Cerebellar cortex (tissue), 1 donor: ENCODE results near the gene MGMT.

Experiments used
- DNase-seq: peaks from one replicate; pipeline ENCODE4 v3.0.0-alpha.2; 2015; ENCODE audit warnings: low spot score

MGMT gene

DNA sequence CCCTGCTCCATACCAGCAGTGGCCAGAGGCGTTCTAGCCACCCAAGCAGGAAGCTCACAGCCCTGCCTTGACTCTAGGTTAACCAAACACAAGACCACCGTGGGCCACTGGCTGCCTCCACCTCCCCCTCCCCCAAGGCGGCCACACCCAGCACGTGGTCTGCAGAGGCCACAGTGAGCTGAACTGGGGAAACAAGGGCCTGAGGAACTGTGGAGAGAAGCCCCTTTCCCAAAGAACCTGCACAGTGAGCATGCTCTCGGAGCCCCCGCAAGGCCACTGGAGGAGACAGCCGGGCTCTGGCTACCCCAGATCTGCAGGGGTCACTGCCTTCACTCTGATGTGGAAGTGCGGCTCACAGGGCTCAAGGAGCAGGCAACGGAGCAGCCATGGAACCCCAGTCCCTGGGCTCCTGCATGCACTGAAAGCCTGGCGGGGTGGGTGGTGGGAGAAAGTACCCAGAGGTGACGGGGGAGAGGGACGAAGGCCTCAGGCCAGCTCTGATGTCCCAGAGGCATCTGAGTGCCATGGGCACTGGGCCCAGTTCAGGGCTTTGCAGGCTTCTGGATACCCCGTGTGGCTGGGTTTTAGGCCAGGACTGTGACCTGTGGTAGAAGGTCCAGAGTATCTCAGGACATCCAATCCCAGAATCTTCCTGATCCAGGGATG lies 307.8 kb downstream of the MGMT start:
- DNase-seq = no peak

DNA sequence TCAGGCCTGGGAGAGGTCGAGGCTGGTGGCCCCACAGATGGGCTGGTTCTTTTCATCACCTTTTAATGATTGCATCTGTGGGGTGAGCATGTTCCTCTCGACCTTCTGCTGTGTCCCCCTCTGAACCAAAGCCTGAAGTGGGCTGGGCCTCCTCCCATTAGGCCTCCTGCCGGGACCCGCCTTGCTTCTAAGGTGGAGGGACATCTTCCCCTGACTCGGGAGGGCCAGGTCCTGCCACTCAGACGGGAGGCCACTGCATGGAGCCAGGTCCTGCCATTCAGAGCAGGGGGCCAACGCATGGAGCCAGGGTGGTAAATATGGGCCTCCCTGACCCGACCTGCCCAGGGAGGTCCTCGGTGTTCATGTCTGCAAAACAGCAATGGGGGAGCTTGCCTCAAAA lies 308.6 kb downstream of the MGMT start:
- no peak for DNase-seq

DNA sequence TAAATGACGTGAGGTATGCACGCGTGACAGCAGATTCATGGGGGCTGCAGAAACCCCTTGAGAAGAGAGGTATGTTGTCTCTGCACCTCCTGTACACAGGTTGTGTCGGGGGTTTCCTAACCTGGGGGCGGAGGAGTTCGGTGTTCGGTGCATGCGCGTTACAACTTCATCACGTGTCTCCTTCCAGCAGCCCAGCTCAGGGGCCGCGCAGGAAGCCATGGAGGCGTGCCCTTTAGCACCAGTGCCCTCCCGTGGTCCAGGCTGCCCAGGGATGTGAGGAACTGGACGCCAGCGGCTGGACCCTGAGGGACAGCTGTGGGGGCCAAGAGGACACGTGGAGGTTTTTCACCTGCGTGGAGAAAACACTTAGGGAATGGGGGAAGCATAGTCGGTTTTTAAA lies 310.6 kb downstream of the MGMT start:
- no peak for DNase-seq

DNA sequence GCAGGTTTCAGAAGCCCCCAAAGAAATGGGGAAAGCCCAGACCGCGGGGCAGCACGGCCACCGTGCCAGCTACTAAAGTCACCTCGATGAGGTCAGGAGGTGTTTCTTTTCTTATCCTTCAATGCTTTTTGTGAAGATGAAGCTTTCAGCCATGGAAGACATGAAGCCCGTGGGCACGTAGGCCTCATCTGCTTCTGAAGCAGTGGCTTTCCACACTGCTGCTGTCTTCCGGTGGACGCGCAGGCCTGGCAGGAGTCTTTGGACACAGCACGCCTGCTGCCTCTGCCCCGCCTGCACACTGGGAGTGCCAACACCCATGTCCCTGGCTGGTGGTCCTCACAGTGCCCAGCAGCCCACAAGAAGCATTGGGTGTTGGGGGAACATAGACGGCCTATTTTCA lies 311.5 kb downstream of the MGMT start:
- no peak for DNase-seq

DNA sequence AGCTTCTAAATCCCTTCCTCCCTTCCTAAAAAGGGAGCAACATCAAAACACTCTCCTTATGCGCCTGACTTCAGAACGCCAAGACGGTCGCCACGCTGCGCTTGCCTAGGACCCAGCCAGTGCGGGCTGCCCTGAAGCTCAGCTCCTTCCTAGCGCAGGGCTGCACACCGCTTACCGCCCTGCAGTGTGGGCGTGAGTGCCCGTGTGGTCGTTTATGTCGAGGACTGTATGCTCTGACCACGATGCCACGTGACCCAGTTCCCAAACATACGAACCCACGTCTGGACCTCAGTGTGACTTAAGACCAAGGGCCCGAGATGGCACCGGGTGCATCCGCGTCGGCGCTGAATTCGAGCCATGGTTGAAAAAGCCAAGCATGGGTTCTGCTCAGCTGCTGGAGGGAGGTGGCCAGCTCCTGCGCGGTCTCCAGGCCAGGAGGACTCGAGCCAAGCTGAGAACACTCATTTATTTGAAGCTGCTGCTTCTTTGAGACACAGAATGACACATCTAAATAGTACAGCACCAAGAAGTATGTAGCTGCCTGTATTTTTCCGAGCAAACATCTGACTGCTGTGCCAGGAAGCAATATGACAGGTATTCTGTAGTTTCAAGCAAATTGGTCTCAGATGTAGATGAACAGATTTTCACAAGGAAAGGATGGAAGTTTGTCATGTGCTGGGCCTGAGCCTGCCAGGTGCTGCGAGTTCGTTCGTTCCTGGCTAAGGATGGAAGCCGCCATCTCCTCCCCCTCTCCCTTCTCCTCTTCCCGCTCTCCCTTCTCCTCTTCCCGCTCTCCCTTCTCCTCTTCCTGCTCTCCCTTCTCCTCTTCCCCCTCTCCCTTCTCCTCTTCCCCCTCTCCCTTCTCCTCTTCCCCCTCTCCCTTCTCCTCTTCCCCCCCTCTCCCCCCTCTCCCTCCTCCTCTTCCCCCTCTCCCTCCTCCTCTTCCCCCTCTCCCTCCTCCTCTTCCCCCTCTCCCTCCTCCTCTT lies 312.4 kb downstream of the MGMT start:
- DNase-seq = no peak

DNA sequence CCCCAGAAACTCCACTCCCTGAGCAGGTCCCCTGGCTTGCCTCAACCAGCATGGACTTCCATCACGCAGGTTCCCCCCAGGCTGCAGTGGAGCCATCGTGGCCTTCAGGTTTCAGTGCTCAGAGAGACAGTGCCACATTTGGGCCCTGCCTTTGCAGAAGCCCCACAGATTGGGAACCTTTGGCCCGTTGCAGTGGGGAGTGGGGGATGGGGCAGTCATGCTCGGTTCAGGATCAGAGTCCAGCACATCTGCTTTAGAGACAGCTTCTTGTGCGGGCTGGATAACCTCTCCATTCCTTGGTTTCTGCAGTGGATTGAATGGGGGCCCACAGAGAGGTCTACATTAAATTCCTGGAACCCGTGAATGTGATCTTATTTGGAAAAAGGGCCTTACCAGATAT lies 313.2 kb downstream of the MGMT start:
- DNase-seq = no peak

DNA sequence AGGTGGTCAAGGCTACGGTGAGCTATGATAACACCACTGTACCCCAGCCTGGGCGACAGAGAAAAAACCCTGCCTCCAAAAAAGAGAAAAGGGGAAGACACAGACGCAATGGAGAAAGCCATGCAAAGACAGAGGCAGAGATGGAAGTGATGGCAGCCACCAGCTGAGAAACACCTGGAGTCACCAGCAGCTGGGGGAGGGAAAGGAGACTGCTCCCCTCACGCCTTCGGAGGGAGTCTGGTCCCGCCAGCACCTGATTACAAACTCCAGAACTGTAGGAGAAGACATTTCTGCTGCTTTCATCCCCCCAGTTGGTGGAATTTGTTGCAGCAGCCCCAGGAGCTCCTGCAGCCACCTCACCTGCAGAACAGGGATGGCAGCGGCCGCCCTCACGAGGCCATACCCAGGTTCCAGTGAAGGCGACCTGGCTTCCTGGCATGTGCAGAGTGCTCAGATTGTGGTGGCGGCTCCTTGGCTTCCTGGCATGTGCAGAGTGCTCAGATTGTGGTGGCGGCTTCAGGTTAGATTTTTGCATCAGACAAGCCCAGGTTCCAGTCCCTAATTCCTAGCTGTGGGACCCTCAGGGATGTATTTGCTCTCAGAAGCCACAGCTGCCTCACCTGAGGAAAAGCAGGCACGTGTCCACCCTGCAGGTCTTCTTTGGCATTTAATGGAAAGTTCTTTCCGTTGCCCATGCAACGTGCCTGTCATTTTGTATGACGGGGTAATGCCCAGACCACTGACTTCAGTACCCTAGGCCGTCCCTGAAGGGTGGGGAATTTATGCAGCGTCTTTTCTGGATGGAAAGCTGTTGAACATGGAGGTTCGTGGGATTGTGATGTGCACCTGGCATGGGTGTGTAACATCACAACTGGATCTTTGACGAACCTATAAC lies 314.1 kb downstream of the MGMT start:
- no peak for DNase-seq

DNA sequence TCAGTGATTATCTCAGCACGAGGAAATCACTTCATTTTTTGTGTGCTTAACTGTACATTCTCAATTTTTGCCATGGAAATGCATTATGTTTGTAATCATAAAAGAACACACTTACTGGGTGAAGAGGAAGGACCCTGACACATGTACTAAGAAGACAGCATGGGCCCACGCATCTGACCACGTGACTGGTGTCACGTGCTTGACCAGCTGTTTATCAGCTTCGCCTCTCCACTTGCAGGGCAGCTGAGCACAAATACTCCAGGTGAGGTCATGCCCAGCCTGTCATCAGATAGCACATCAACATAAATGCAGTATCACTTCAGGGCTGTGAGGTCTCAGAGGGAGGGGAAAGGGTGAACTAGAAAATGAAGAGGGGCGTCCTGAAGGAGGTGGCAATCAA lies 317.2 kb downstream of the MGMT start:
- no peak for DNase-seq

DNA sequence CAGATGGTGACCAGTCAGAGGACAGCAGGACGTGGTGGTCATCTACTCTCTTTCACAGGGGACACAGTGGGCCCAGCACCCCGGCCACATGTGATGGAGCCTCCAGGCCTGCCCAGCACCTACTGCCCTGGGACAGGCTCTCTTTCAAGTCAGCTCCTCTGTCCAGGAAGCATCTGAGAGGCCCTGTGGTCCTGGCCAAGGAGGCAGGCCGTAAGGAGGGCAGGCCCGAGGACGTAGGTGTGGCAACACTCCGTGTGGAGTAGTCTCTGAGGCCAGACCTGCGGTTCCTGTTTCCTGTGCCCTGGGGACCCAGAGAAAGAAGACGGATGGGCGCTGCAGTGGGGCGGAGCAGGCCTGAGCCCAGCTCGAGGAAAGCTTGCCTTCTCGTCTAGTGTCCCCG lies 317.9 kb downstream of the MGMT start:
- DNase-seq = no peak

DNA sequence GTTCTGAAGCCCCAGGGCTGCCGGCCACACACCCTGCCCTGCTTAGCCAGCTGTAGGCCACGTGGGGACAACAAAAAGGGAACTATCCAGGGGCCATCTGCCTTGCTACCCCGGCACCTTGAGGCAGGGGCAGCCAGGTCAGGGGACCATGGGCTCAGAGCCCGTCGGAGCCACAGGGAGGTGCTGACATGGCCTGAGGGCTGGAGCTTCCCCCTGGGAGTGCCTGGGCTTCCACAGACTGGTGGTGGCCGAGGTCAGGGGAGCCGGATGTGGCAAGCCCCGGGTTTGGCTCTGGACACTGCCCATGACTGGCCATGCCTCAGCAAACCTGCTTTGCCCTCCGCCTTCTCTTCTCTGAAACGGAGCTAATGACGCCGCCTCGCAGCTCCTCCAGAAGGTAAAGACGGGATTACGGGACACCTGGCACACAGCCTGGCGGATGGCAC lies 318.5 kb downstream of the MGMT start:
- no peak for DNase-seq

DNA sequence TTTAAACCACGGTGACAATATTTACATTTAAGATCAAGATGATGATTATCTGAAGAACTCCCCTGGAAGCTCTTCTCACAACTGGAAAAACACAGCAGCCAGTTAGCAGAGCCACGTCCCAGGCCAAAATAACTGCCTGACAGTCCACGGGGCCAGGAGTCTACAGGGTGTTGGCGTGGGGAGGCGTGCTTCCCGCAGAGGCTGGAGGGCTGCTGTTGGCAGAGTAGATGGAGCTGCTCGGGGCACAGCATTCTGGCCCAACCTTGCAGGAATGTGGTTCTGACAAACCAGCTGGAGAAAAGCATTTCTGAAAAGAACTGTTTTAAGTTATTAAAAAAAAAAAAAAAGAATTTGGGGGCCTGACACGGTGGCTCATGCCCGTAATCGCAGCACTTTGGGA lies 319.2 kb downstream of the MGMT start:
- DNase-seq = no peak

DNA sequence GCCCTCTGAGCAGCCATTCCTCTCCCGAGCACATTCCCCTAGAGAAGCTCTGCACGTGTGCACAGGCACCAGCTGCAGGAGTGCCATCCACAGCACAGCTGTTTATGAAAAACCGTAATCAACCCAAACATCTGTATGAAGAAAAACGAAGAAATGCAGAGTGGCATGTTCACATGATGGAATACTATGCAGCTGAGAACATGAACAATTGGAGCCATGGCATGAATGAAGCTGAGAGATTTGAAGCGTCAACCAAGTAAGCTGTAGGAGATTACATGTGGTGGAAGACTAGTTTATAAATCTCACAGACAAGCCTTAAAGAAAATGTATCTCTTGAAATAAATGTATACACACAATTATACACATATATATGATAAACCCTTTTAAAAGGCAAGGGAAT lies 320.5 kb downstream of the MGMT start:
- DNase-seq = no peak

DNA sequence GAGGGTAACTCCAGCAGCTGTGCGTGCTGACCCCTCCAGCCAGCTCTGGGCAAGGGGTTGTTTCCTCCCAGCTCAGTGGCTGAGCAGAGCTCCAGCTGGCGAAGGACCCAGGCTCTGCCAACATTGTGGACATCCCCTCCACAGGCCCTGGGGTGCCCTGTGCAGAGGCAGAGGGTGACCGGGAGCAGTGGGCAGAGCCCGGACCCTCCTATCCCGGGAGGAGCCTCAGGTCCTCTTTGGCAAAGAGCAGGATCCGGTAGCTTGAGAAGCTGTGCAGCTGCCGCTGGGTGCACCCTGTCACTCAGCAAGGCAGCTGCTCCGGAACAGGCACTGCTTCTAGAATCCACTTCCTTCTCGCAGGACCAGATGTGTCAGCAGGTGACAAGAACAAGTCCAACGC lies 321.2 kb downstream of the MGMT start:
- no peak for DNase-seq

DNA sequence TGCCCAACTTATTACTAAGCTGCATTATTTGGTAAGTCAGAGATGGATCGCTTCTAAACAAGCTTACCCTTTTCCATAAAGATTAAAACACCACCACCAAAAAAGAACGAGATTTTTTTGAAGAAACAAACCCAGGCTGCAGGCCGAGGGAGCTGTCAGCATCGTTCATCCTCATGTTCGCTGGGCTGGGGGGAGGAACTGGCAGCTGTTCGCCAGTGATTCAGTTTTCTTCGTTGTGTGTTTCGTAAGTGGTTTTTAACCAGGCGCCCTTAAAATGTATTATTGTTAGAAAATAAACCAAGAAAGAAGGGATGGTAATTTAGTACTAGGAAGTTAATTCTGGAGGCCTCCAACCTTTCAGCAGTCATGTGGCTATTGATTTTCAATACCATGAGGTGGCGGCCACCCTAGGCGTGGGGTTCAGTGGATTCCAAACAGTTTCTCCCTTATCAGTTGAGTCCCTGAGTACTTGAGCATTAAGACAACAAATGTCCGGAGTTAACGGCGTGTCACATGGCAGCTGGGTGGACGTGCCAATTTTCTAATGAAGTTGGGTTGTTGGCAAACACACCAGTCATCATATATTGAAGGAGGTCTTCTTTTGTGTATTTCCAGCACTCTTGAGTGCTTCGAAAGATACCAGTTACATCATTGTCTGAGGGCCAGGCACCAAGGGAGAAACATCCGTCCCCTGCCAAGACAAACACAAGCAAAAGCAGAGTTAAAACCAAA lies 323.8 kb downstream of the MGMT start:
- no peak for DNase-seq

DNA sequence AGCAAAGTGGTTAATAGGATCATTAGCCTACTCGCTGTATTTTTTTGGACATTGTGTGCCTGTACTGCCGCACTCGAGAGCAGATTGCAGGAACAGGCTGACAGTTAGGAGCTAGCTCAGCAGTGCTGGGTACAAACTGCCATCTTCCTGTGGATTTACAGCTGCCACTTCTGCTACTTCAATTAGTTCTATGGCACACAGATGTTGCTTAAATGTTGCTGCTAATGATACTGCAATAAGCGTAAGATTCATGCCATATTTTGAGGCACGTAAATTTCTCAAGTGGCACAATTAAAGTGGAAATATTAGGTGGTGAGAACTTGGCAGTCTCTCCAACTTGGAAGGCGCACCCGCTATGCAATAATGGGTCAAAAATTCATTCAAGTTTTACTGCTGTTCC lies 325.1 kb downstream of the MGMT start:
- peak; percentile 3 for DNase-seq

DNA sequence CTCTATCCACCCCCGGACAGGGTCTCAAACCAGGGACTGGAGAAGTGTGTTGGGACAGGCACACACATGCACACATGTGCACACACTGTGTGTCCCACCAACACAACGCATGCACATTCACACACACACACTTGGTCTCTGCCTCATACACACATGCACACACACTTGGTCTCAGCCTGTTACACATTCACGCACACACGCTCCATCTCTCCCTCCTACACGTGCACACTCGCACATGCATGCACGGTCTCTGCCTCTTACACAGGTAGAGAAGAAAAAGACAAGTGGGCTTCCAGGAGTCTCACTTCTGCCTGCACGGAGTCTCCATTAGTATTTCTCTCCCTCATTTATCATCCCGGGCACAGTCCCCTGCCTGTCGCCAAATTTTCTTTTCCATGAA lies 325.8 kb downstream of the MGMT start:
- no peak for DNase-seq

DNA sequence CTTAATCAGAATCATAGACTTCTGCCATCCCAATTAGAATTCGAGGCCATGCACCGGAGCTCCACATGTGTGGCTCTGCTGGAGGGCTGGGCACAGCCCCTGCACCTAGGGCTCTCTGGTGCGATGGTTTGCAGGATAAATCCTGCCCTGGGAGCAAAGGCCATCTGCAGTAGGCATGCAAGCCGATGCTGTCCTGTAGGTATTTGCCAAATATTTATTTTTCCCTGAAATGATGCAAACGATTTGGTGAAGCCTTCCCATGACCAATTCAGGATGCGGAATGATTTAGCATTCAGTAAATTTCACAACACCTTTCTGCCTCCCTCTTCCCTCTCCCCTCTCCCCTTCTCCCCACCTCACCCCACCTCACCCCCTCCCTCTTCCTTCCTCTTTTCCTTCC lies 326.4 kb downstream of the MGMT start:
- no peak for DNase-seq

DNA sequence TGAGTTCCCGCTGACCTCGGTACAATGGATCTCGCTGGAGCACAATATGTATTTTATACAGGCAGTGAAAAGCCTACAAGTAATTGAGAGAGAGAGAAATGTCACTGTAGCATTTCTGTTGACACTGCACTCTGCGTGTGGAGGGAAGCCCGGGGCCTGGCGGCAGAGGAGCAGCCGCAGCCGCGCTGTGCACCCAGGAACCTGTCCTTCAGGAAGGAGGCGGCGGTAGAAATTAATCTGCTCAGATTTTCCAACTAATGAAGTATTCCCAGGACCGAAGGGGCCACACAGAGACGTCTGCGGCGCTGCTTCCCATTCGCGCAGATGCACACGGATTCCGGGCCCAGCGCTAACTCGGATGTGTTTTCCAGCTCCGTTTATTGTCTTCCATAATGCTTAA lies 327.0 kb downstream of the MGMT start:
- no peak for DNase-seq

DNA sequence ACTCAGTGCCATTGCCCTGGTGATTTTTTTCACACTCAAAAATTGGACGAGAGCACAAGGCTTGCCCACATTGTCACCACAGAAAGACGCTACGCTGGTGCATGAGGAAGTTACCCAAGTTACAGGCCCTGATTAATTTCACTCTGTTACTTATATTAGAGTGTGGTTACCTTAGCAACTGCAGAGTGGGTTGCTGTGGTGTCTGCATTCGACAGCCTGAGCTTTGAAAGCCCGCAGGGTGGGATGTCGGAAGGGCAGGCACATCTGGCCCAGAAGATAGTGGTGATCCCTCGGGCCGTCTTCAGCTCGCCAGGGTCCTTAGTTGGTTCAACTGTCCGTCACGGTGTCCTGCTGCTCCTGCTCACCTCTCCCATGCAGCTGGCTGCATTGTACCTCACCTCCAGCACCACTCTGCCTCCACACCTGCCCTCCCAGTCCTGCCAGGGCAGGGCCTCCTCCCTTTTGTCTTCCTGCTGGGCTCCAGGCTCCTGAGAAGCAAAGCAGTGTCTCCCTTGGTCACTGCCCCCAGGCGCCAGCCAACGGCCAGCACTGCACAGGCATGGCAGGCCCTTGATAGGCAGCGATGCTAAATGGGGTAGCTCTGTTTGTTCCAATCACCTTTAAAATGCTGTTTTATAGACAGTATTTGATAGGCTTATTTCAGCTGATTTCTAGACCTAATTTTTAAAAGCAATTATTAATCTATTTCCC lies 329.8 kb downstream of the MGMT start:
- DNase-seq = no peak

DNA sequence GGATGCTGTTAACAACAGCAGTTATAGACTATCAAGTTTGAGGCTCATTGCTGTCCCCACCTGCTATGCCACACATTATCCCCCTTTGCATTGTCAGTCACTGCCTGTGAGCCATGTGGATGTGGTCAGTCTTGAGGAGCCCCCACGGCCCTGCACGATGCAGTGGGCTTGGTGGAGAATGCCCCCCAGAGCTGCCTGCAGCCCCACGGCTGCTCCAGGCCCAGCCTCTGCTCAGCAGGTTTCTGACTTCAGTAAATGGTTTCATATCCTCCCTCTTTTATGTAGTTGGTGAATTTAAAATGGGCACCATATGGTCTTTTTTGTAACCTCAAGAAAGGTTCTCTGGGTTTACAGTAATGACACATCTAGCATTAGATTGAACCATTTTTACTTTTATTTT lies 332.9 kb downstream of the MGMT start:
- DNase-seq = no peak

DNA sequence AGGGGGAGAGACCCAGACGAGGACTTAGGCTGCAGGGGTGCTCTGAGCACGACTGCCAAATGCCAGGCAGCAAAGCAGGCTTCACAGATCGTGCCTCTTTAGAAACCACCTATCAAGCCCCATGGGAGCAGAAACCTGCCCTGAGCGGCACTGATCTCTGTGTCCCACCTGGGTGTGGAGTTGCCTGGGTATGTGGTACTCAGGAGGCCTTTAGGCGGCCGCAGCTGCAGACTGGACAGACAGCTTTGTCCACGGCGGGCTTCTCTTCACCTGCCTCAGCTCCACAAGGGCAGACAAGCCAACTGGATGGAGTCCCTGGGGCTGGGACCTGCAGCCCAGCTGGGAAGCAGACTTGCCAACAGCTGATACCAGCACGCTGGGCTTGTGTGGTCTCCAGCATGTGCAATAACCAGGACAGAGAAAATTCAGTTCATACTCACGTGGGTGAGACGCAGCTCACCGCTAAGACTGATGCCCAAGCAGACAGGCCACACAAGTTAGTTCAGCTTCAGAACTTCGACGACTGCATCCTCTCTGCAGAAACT lies 333.8 kb downstream of the MGMT start:
- no peak for DNase-seq
